GM21390 (cell line): ENCODE data around the gene ITGB7.

Experiments
- ATAC-seq: cut with Tn5 transposase; IDR thresholded peaks from one replicate; pipeline ENCODE4 v1.9.1; 2021; ENCODE audit not compliant: unreplicated experiment

The ITGB7 gene

GRCh38 chr12:53231671-53231920 lies 24.5 kb upstream of the ITGB7 start:
- no peak for ATAC-seq

DNA sequence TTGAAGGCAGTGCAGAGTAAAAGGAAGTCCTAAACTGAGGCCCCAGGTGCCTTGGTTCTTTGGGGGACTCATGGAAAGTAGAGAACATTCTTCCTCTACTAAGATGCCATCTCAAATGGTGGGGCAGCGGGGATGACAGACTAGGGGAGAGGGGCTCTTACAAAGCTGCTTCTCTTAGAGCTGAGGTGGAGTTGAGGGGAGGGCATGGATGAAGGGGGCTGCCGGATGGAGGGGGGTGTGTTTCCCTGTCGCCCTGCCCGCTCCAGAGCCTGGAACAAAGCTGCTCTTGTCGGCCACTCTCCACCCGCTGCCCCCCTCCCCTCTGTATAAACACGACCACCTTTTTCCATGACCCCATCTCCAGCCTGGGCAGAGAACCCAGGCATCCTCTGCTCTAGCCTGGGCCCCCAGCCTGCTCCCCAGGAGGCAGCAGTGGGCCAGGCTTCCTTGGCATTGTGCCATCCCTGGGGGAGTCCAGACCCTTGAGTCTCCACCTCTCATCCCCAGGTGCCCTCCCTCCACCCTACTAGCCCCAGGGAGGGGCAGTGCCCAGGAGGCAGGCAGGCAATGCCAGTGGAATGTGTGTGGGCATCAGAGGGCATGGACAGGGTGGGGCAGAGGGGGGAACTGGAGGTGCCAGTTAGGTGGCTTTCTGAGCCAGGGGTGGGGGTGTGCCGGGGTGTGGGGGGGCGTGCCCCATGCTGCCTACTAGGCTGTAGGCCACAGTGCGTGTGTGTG lies 23.2 kb upstream of the ITGB7 start:
- ATAC-seq: no peak

DNA sequence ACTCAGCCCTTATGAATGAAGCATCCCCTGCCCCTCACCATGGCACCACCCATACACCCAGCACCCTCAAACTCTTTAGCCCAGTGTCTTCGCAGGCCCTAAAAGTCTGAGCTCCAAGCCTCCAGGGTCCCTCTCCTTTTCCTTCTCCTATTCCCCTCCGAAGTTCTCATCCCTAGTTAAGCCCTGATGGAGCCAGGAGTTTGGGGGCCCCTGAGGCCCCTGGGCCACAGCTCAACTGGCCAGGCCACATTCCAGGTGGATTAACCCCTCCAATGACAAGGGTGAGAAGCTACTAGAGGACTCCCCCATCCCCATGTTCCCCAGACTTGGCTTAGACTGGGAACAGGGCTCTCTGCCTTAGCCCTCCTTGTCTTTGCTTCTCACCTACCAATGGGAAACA lies 22.4 kb upstream of the ITGB7 start:
- ATAC-seq: no peak

DNA sequence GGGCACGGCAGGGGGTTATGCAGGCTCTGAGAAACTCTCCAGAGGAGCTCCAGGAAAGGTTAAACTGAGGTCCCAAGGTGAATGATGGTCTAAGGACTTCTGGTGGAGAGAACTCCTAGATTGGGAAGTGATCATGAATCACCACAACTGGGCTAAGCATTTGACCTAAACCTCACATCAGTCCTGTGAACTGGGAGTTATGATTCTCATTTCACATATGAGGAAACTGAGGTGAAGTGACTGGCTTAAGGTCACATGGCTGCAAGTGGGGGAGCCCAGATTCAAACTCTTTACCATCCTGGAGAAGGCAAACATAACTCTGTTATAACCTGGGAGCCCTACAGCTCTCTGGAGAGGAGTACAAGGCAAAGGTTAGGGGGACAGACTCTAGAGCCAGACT lies 20.8 kb upstream of the ITGB7 start:
- ATAC-seq: no peak

DNA sequence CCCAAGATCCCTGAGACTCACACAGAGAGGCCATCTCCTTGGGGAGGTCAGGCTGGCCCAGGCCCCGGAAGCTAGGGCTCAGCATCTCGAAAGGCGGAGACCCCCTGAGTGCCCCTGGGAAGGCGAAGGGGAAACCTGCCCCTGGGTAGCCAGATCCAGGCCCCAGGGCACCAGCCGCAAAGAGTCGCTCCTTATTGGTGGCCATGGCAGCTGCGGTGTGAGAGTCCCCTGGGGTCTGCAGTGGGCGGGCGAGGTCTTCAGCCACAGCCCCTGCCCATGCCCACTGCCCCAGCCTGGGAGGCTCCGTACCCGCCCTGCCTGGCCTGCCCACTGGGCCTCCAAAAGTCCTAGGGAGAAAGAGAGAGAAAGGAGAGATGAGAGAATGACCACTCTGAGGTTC lies 20.3 kb upstream of the ITGB7 start:
- no peak for ATAC-seq

GRCh38 chr12:53226815-53227214 lies 19.8 kb upstream of the ITGB7 start:
- ATAC-seq: no peak

DNA sequence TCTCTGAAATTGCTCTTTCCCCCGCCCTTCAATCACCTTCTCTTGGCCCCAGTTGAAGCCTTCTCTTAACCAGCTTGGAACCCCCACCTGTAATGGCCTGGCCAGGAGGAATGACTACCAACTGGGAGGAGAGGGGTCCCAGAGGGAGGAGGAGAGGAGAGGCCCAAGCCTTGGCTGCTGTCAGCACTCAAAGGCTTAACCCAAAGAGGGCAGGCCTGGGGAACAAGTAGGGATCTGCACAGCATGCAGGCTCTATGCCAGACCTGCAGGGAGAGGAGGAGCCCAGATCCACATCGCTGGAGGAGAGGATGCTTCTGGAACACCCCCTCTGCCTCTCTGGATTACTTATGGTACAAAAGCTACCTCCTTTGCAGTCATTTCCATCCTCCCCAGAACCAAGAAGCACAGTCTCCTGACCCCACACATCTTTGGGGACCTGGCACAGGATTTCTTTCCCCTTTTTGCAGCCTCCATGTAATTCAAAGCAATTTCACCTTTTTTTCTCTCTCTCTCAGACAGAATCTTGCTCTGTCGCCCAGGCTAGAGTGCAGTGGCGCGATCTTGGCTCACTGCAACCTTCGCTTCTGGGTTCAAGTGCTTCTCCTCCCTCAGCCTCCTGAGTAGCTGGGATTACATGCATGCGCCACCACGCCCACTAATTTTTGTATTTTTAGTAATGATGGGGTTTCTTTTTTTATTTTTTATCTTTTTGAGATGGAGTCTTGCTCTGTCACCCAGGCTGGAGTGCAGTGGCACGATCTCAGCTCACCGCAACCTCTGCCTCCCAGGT lies 18.8 kb upstream of the ITGB7 start:
- ATAC-seq: no peak

DNA sequence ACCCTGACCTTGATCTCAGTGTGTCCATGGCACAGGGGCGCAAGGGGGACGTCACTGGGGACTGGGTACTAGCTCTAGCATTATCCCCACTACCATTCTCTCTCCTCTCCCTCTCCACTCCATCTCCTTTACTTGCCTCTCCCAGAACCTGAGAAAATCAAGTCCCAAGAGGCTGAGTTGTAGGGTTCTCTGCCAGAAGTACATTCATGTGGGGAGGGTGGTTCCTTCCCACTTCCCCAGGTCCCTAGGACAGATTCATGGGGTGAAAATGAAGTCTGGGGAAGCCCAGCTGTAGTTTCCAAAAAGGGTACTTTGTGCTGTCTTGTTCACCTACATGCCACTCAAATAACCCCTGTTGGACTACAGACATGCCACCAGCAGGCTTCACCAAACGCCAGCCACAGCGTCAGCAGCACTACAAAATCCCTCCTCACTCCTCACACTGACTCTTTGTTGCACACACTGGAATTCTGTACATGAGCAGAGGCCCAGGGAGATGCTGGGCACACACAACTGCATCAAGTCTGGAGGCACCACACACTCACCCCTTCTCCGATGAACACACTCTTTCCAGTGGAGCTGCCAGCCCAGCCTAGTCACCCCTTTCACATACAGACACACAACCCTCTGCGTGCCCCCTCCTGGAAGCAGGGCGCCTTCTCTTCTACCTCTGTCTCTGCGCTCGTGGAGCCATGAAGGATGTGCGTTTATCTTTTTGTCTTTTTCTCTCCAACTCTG lies 18.0 kb upstream of the ITGB7 start:
- ATAC-seq: no peak

- ATAC-seq: no peak
Measured at GRCh38 chr12:53224061-53224896, 17.2 kb upstream of the ITGB7 start.

DNA sequence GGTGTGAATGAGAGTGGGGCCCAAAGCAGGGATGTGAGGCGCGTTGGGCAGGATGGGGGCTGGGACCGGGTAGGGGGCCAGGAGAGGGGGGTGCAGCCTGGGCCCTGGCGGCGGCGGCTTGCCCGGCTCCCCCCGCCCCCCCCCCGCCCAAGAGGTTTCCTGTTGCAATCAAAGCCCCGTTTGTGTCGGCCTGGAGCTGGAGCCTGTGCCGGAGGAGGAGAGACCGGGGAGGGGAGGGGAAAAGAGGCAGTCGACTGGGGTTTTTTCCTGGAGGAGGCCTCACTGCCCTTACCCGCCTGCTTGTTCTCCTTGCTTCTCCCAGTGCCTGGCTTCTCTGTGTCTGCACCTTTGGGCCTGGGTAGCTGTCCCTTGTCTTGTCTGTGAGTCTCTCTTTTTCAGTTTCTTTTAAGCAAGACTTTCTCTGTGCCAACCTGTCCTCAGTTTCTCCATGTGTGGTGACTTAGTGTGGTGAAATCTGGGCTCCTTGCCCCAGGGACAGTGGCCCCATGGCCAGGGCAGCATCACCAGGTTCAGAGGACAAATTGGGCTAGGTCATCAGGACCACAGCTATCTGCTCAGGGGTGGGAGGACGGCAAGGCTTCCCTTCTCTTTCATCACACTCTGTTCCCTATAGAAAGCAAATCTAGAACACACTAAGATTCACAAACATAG lies 16.5 kb upstream of the ITGB7 start:
- ATAC-seq: no peak

- ATAC-seq: no peak
Measured at GRCh38 chr12:53222806-53223261, 15.8 kb upstream of the ITGB7 start.

DNA sequence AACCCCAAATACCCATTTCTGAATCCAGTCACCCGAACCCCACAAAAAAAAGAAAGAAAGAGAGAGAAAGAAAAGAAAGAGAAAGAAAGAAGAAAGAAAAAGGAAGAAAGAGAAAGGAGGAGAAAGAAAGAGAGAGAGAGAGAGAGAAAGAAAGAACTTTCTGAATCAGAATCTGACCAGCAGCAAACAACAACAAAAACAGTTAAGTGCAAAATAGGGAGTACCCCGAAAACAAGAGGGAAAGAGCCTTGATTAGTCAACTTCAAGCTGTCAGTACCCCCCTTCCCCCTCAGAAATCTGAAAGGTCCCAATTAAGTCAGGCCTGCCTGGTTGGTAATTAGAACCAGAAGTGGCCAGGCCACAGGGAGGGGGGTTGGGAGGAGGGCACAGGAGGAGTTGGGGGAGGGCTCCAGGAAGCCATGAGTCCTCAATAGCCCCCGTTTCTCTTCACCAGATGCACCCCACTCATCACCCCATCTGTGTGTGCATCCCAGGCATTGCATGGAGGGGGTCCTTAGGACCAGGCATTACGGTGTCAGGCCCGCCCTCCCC lies 15.2 kb upstream of the ITGB7 start:
- no peak for ATAC-seq

GRCh38 chr12:53221203-53222080 lies 14.4 kb upstream of the ITGB7 start:
- peak; percentile 25 for ATAC-seq

DNA sequence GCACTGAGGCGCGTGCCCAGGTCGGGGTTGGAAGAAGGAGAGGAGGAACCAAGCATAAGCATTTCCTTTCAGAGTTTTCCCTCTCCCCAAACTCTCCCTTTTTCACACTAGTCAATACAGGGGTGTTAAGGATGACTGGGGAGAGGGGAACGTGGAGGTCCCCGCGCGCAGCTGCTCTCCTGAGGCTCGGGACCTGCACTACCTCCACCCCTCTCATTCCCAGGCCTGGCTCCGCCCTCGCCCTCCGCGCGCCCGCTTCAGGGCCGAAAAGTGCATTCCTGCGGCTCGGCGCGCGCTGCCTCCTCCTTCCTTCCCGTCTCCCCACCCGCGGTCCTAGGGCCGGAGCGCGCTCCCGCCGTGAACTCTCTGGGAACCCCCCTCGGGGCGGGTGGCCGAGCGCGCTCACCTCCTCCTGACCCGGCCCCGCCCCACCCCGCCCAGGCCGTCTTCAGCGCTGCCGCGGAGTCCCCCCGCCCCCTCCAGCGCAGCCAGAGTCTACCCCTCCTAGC lies 13.7 kb upstream of the ITGB7 start:
- peak; percentile 43 for ATAC-seq

GRCh38 chr12:53219956-53220693 lies 13.1 kb upstream of the ITGB7 start:
- ATAC-seq: peak; percentile 36

GRCh38 chr12:53219292-53219955 lies 12.4 kb upstream of the ITGB7 start:
- no peak for ATAC-seq

DNA sequence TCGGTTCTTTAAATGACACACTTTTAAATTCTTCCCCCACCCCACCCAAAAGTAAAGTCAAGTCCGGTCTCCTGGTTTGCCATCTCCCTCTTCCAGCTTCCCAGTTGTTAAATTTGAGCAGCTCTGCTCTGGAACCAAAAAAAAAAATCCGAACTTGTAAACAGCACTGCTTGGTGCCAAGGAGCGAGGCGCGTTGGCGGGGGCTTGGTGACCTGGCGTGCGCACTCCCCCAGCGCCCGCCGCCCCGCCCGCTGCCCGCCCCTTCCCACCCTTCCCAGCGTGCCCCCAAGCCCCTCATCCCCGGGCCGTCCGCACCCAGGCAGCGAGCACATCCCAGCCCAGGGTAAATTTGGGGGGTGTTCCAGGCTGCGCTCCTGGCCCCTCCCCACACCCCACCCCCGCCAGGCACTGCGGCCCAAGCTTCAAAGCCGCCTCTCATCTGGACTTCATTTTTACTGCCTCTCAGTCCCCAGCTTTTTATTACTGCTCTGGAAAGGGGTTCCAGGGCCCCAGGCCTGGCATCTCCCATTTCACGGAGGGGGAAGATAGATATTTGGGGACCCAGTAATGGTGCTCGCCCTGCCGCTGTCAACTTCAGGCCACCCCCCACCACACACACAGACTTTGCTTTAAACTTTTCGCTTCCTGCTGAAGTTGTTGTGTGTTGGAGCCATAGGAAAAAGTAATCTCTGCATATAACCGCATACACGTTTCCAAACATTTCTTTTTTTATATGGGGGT lies 11.7 kb upstream of the ITGB7 start:
- ATAC-seq: no peak
